WTC11 (cell line): ENCODE measurements around the gene TPM2. TPM values are rescaled to one million over a fixed set of nuclear protein-coding genes. Genes with fewer than 3 reads are reported as not detected.

Experiments used
- ATAC-seq: fragments of 200-7000 bp; cut with Tn5 transposase; 2 replicates; pipeline ENCODE4 v1.10.0; 2021; ENCODE audit warnings: mild to moderate bottlenecking, moderate library complexity
- CTCF ChIA-PET: fragments of 300-600 bp; sonication (Branson Sonifier 250); formaldehyde crosslinking; loops from one replicate; lab custom pipeline; 2021; ENCODE audit warnings: antibody characterized with exemption; lab: Charles Lee
- POLR2A ChIA-PET: fragments of 350-600 bp; sonication (Branson Sonifier 250); formaldehyde crosslinking; loops from one replicate; lab custom pipeline; 2021; ENCODE audit warnings: antibody characterized with exemption; lab: Charles Lee
- DNase-seq: peaks from one replicate; pipeline ENCODE4 v3.0.0; 2021; ENCODE audit warnings: low spot score
- H3K27ac Mint-ChIP-seq: 2 replicates; pipeline ENCODE4 v1.8.0; 2021; ENCODE audit warnings: mixed read lengths
- H3K27me3 Mint-ChIP-seq: 2 replicates; pipeline ENCODE4 v1.8.0; 2021; ENCODE audit warnings: low read depth, mild to moderate bottlenecking, moderate library complexity, mixed read lengths
- H3K36me3 Mint-ChIP-seq: 2 replicates; pipeline ENCODE4 v1.8.0; 2021; ENCODE audit warnings: mixed read lengths
- H3K4me1 Mint-ChIP-seq: 2 replicates; pipeline ENCODE4 v1.8.0; 2022; ENCODE audit warnings: mixed read lengths
- H3K4me3 Mint-ChIP-seq: 2 replicates; pipeline ENCODE4 v1.8.0; 2021; ENCODE audit warnings: mild to moderate bottlenecking, moderate library complexity, mixed read lengths
- H3K9me3 Mint-ChIP-seq: 2 replicates; pipeline ENCODE4 v1.8.0; 2021; ENCODE audit warnings: mixed read lengths
- CREB1 ChIP-seq: sonication (generic); formaldehyde crosslinking; IDR thresholded peaks from 2 replicates; pipeline ENCODE4 v1.8.0; 2023; ENCODE audit warnings: mild to moderate bottlenecking, missing genetic modification reagents
- CREM ChIP-seq: sonication (generic); formaldehyde crosslinking; IDR thresholded peaks from 2 replicates; pipeline ENCODE4 v1.8.1; 2022; ENCODE audit warnings: mild to moderate bottlenecking, missing genetic modification reagents, moderate library complexity
- GABPB1 ChIP-seq: sonication (generic); formaldehyde crosslinking; IDR thresholded peaks from 2 replicates; pipeline ENCODE4 v1.8.1; 2023; ENCODE audit warnings: mild to moderate bottlenecking, missing genetic modification reagents
- NFE2L1 ChIP-seq: sonication (generic); formaldehyde crosslinking; IDR thresholded peaks from 2 replicates; pipeline ENCODE4 v1.8.1; 2023; ENCODE audit warnings: missing genetic modification reagents
- NR3C1 ChIP-seq: sonication (generic); formaldehyde crosslinking; conservative IDR thresholded peaks from 2 replicates; pipeline ENCODE4 v1.8.1; 2023; ENCODE audit warnings: low read depth, mild to moderate bottlenecking, missing genetic modification reagents
- ZNF138 ChIP-seq: sonication (generic); formaldehyde crosslinking; conservative IDR thresholded peaks from 2 replicates; pipeline ENCODE4 v1.8.1; 2022; ENCODE audit warnings: mild to moderate bottlenecking, moderate library complexity, missing genetic modification reagents
- ZNF219 ChIP-seq: sonication (generic); formaldehyde crosslinking; IDR thresholded peaks from 2 replicates; pipeline ENCODE4 v1.8.0; 2023; ENCODE audit warnings: missing genetic modification reagents, mild to moderate bottlenecking, borderline replicate concordance
- ZNF263 ChIP-seq: sonication (generic); formaldehyde crosslinking; IDR thresholded peaks from 2 replicates; pipeline ENCODE4 v1.8.1; 2022; ENCODE audit warnings: low read depth, mild to moderate bottlenecking, moderate library complexity, missing genetic modification reagents
- ZNF317 ChIP-seq: sonication (generic); formaldehyde crosslinking; IDR thresholded peaks from 2 replicates; pipeline ENCODE4 v1.8.1; 2023; ENCODE audit warnings: low read depth, mild to moderate bottlenecking, moderate library complexity, missing genetic modification reagents, borderline replicate concordance
- ZNF416 ChIP-seq: fragments of 250-450 bp; sonication (Bioruptor Pico); IDR thresholded peaks from 2 replicates; pipeline ENCODE4 v1.9.0; 2021; ENCODE audit warnings: mild to moderate bottlenecking, inconsistent platforms
- total RNA-seq: library from RNA; stranded (reverse); gene quantifications from 3 replicates; pipeline ENCODE4 v1.2.3, GENCODE V29; 2021
- TF ChIP-seq, protein P1 (sequence below): fragments of 250-450 bp; sonication (Bioruptor Pico); IDR thresholded peaks from 2 replicates; pipeline ENCODE4 v1.8.0; 2021; ENCODE audit warnings: mild to moderate bottlenecking
- TF ChIP-seq, protein P2 (sequence below): fragments of 250-450 bp; sonication (Bioruptor Pico); conservative IDR thresholded peaks from 2 replicates; pipeline ENCODE4 v1.9.0; 2021; ENCODE audit warnings: mild to moderate bottlenecking
- TF ChIP-seq, protein P3 (sequence below): fragments of 250-450 bp; sonication (Bioruptor Pico); IDR thresholded peaks from 2 replicates; pipeline ENCODE4 v2.1.2; 2022; ENCODE audit warnings: mild to moderate bottlenecking, moderate library complexity
- TF ChIP-seq, protein P4 (sequence below): sonication (generic); formaldehyde crosslinking; IDR thresholded peaks from 2 replicates; pipeline ENCODE4 v1.8.1; 2022; ENCODE audit warnings: low read depth, mild to moderate bottlenecking, moderate library complexity, missing genetic modification reagents, borderline replicate concordance
- TF ChIP-seq, protein P5 (sequence below): fragments of 250-450 bp; sonication (Bioruptor Pico); IDR thresholded peaks from 2 replicates; pipeline ENCODE4 v1.9.0; 2021; ENCODE audit warnings: mild to moderate bottlenecking, borderline replicate concordance

Gene TPM2
- total RNA-seq, 1 experiment from 2014 or later, result 146 TPM

DNA sequence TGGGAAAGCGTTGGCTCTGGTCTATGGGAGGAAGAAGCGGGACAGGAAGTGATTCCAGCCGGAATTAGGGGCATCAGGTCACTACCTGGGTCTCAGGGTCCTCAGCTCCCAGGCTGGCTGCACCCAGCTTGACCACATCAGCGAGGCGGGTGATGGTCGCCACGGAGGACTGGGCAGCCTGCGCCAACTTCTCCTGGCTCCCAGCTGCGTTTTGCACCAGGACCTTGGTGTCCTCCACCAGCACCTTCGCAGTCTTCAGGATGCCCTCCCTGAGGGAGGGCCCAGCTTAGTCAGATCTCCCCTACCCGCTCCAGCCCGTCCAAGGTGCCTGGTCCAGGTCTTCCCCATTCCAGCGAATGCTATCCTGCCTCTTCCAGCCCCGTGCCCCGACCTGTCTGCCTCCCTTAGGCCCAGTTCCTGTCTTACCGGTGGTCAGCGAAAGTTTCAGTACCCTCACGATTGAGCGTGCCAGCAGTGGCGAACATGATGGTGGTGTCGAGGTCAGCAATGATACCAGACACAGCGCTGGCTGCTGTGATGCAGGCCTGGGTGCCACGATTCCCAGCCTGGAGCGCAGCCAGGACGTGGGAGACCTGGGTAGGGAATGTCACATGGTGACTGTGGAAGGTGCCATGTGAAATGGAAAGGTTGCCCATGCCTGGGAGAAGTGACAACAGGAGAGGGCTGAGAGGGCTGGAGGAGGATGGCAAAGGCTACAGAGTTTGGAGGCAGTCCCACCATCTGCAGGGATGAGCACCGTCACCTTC lies 14.4 kb upstream of the TPM2 start:
- ATAC-seq, result no peak
- Mint-ChIP-seq H3K4me1 (no peaks in the 10 kb centered on the region), H3K36me3 (peaks cover 60% of the 10 kb centered on the region), H3K27ac (no peak overlapping the region), H3K27me3 (no peaks in the 10 kb centered on the region), H3K9me3 (no peaks in the 10 kb centered on the region), H3K4me3 (no peak overlapping the region)
- POLR2A ChIA-PET, result no interaction called here
- CTCF ChIA-PET, result interaction anchor here (2.5 kb wide), 1 partner anchor 8 kb away, joined by 14 read pairs; no protein-coding TSS in a partner anchor
- DNase-seq, result no peak
- no peak for TF ChIP-seq ZNF416 (CRISPR knock-in tag)
- TF ChIP-seq, protein P1, sequence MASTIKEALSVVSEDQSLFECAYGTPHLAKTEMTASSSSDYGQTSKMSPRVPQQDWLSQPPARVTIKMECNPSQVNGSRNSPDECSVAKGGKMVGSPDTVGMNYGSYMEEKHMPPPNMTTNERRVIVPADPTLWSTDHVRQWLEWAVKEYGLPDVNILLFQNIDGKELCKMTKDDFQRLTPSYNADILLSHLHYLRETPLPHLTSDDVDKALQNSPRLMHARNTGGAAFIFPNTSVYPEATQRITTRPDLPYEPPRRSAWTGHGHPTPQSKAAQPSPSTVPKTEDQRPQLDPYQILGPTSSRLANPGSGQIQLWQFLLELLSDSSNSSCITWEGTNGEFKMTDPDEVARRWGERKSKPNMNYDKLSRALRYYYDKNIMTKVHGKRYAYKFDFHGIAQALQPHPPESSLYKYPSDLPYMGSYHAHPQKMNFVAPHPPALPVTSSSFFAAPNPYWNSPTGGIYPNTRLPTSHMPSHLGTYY (CRISPR knock-in tag), result no peak

DNA sequence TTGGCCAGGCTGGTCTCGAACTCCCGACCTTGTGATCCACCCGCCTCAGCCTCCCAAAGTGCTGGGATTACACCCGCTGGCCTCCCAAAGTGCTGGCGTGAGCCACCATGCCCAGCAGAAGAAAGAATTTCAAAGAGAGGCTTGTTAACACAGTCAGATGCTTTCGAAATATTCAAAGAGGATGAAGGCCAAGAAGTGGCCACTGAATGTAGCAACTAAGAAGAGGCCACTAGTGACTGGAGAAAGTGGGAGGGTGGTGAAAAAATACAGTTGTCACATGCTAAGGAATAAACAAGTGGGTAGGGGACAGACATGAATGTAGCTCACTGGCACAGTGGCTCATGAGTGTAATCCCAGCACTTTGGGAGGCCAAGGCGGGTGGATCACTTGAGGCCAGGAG lies 13.0 kb upstream of the TPM2 start:
- POLR2A ChIA-PET, result no interaction called here
- CTCF ChIA-PET, result no interaction called here
- DNase-seq (no peak), ATAC-seq (no peak)
- Mint-ChIP-seq H3K36me3 (peaks cover 50% of the 10 kb centered on the region), H3K27me3 (no peaks in the 10 kb centered on the region), H3K9me3 (no peaks in the 10 kb centered on the region), H3K4me3 (no peak overlapping the region), H3K27ac (no peak overlapping the region), H3K4me1 (no peaks in the 10 kb centered on the region)
- TF ChIP-seq, protein P2, sequence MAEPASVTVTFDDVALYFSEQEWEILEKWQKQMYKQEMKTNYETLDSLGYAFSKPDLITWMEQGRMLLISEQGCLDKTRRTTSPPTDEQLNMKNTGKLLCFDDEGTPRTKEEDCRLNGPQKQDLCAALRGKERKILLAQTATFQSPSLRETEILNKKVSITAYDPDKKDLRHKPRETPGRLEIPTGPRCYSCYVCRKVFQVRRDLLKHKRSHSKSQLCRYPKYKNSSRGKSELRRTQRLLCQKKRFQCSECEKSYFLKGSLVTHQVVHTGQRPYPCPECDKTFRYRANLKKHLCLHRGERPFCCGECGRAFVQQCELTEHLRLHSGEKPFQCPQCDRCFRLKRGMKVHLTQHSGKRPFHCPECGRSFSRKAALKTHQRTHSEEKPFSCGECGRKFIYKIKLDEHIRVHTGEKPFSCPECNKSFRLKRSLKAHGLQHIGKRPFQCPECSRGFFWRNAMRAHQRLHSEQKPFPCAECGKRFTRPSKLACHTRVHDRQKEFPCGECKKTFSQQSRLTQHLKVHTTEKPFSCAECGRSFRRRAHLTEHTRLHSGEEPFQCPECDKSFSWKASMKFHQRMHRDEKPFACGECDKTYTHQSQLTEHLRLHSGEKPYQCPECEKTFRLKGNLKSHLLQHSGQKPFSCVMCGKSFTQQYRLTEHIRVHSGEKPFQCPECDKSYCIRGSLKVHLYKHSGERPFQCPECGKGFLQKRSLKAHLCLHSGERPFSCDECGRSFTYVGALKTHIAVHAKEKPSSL (CRISPR knock-in tag), result no peak
- TF ChIP-seq ZNF263 (CRISPR knock-in tag) (no peak), NFE2L1 (CRISPR knock-in tag) (no peak), ZNF138 (CRISPR knock-in tag) (no peak), CREM (CRISPR knock-in tag) (no peak), GABPB1 (CRISPR knock-in tag) (no peak), NR3C1 (no peak), ZNF317 (no peak), CREB1 (CRISPR knock-in tag) (no peak), ZNF219 (CRISPR knock-in tag) (no peak)
- TF ChIP-seq, protein P3, sequence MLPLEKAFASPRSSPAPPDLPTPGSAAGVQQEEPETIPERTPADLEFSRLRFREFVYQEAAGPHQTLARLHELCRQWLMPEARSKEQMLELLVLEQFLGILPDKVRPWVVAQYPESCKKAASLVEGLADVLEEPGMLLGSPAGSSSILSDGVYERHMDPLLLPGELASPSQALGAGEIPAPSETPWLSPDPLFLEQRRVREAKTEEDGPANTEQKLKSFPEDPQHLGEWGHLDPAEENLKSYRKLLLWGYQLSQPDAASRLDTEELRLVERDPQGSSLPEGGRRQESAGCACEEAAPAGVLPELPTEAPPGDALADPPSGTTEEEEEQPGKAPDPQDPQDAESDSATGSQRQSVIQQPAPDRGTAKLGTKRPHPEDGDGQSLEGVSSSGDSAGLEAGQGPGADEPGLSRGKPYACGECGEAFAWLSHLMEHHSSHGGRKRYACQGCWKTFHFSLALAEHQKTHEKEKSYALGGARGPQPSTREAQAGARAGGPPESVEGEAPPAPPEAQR, result no peak
- TF ChIP-seq, protein P4, sequence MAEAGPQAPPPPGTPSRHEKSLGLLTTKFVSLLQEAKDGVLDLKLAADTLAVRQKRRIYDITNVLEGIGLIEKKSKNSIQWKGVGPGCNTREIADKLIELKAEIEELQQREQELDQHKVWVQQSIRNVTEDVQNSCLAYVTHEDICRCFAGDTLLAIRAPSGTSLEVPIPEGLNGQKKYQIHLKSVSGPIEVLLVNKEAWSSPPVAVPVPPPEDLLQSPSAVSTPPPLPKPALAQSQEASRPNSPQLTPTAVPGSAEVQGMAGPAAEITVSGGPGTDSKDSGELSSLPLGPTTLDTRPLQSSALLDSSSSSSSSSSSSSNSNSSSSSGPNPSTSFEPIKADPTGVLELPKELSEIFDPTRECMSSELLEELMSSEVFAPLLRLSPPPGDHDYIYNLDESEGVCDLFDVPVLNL (CRISPR knock-in tag), result no peak
- TF ChIP-seq, protein P5, sequence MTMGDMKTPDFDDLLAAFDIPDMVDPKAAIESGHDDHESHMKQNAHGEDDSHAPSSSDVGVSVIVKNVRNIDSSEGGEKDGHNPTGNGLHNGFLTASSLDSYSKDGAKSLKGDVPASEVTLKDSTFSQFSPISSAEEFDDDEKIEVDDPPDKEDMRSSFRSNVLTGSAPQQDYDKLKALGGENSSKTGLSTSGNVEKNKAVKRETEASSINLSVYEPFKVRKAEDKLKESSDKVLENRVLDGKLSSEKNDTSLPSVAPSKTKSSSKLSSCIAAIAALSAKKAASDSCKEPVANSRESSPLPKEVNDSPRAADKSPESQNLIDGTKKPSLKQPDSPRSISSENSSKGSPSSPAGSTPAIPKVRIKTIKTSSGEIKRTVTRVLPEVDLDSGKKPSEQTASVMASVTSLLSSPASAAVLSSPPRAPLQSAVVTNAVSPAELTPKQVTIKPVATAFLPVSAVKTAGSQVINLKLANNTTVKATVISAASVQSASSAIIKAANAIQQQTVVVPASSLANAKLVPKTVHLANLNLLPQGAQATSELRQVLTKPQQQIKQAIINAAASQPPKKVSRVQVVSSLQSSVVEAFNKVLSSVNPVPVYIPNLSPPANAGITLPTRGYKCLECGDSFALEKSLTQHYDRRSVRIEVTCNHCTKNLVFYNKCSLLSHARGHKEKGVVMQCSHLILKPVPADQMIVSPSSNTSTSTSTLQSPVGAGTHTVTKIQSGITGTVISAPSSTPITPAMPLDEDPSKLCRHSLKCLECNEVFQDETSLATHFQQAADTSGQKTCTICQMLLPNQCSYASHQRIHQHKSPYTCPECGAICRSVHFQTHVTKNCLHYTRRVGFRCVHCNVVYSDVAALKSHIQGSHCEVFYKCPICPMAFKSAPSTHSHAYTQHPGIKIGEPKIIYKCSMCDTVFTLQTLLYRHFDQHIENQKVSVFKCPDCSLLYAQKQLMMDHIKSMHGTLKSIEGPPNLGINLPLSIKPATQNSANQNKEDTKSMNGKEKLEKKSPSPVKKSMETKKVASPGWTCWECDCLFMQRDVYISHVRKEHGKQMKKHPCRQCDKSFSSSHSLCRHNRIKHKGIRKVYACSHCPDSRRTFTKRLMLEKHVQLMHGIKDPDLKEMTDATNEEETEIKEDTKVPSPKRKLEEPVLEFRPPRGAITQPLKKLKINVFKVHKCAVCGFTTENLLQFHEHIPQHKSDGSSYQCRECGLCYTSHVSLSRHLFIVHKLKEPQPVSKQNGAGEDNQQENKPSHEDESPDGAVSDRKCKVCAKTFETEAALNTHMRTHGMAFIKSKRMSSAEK (CRISPR knock-in tag), result no peak
